ENCODE measurements around the gene PDCL3. TPM values are rescaled to one million over a fixed set of nuclear protein-coding genes. Genes with fewer than 3 reads are reported as not detected.

Gene PDCL3
- total RNA-seq, 1 experiment from 2014 or later: 21.3 TPM

GRCh38 chr2:100529176-100529575, 33.6 kb upstream of the PDCL3 start:
- DNase-seq: no peak
- BruUV-seq (replicated peaks): no TSS peak
- Mint-ChIP-seq H3K9me3 (ENCODE audit: unreplicated experiment) (no peaks in the 10 kb centered on the region), H3K27me3 (ENCODE audit: insufficient read depth, unreplicated experiment) (peaks cover 4% of the 10 kb centered on the region), H3K36me3 (ENCODE audit: insufficient read depth, unreplicated experiment) (no peaks in the 10 kb centered on the region), H3K4me1 (ENCODE audit: low read depth, unreplicated experiment) (no peaks in the 10 kb centered on the region), H3K4me3 (ENCODE audit: unreplicated experiment) (no peak overlapping the region), H3K27ac (ENCODE audit: unreplicated experiment) (no peak overlapping the region)
- H3K9me3 ChIP-seq: no peaks in the 10 kb centered on the region
- no peak for TF ChIP-seq CTCF (IDR thresholded peaks at IDR 0.05; ENCODE audit: insufficient read depth in 1 of 2, low read depth in 1 of 2, low read length in 1 of 2, severe bottlenecking in 1 of 2, unreplicated experiment in 1 of 2)
- no peaks in the 10 kb centered on the region; the same call in 1 of the 2 replicates for H3K27me3 ChIP-seq (replicated peaks; ENCODE audit: control insufficient read depth, insufficient read depth, low read length)
- intact Hi-C loops (cut with micrococcal nuclease; ENCODE audit: unreplicated experiment): no loop called here
- H3K4me1 ChIP-seq: no peaks in the 10 kb centered on the region
- ChIA-PET POLR2A (no interaction called here), CTCF (no interaction called here)
- H3K4me3 ChIP-seq (ENCODE audit: low read depth, low read length): no peak overlapping the region
- no peaks in the 10 kb centered on the region for H3K36me3 ChIP-seq (ENCODE audit: control insufficient read depth, insufficient read depth, low read length)

GRCh38 chr2:100529900-100530299, 32.9 kb upstream of the PDCL3 start:
- BruUV-seq (replicated peaks): no TSS peak

GRCh38 chr2:100535855-100536254, 26.9 kb upstream of the PDCL3 start:
- intact Hi-C loops (cut with micrococcal nuclease; ENCODE audit: unreplicated experiment): no loop called here
- Mint-ChIP-seq H3K4me1 (ENCODE audit: low read depth, unreplicated experiment) (no peaks in the 10 kb centered on the region), H3K27ac (ENCODE audit: unreplicated experiment) (no peak overlapping the region), H3K4me3 (ENCODE audit: unreplicated experiment) (no peak overlapping the region), H3K9me3 (ENCODE audit: unreplicated experiment) (no peaks in the 10 kb centered on the region), H3K27me3 (ENCODE audit: insufficient read depth, unreplicated experiment) (peaks cover 4% of the 10 kb centered on the region), H3K36me3 (ENCODE audit: insufficient read depth, unreplicated experiment) (no peaks in the 10 kb centered on the region)
- ChIA-PET POLR2A (no interaction called here), CTCF (no interaction called here)
- Histone ChIP-seq H3K4me3 (ENCODE audit: low read depth, low read length) (no peak overlapping the region), H3K36me3 (ENCODE audit: control insufficient read depth, insufficient read depth, low read length) (no peaks in the 10 kb centered on the region), H3K9me3 (no peaks in the 10 kb centered on the region; the same call in 1 of the 2 replicates), H3K27me3 (replicated peaks; ENCODE audit: control insufficient read depth, insufficient read depth, low read length) (no peaks in the 10 kb centered on the region), H3K4me1 (no peaks in the 10 kb centered on the region)
- no peak for TF ChIP-seq CTCF (IDR thresholded peaks at IDR 0.05; ENCODE audit: insufficient read depth in 1 of 2, low read depth in 1 of 2, low read length in 1 of 2, severe bottlenecking in 1 of 2, unreplicated experiment in 1 of 2)
- no TSS peak for BruUV-seq (replicated peaks)
- no peak for DNase-seq

More at GRCh38 chr2:100529900-100530299, 32.9 kb upstream of the PDCL3 start:
- intact Hi-C loops (cut with micrococcal nuclease; ENCODE audit: unreplicated experiment): no loop called here
- Mint-ChIP-seq H3K4me3 (ENCODE audit: unreplicated experiment) (no peak overlapping the region), H3K9me3 (ENCODE audit: unreplicated experiment) (no peaks in the 10 kb centered on the region), H3K36me3 (ENCODE audit: insufficient read depth, unreplicated experiment) (no peaks in the 10 kb centered on the region), H3K27ac (ENCODE audit: unreplicated experiment) (no peak overlapping the region), H3K4me1 (ENCODE audit: low read depth, unreplicated experiment) (no peaks in the 10 kb centered on the region), H3K27me3 (ENCODE audit: insufficient read depth, unreplicated experiment) (peaks cover 4% of the 10 kb centered on the region)
- Histone ChIP-seq H3K27me3 (replicated peaks; ENCODE audit: control insufficient read depth, insufficient read depth, low read length) (no peaks in the 10 kb centered on the region; the same call in 1 of the 2 replicates), H3K36me3 (ENCODE audit: control insufficient read depth, insufficient read depth, low read length) (no peaks in the 10 kb centered on the region), H3K4me3 (ENCODE audit: low read depth, low read length) (no peak overlapping the region), H3K4me1 (no peaks in the 10 kb centered on the region), H3K9me3 (no peaks in the 10 kb centered on the region)
- DNase-seq: no peak
- TF ChIP-seq CTCF (IDR thresholded peaks at IDR 0.05; ENCODE audit: insufficient read depth in 1 of 2, low read depth in 1 of 2, low read length in 1 of 2, severe bottlenecking in 1 of 2, unreplicated experiment in 1 of 2): no peak
- ChIA-PET POLR2A (no interaction called here), CTCF (interaction anchor here (0.6 kb wide), 1 partner anchor 105 kb away, joined by 5 read pairs; no protein-coding TSS in a partner anchor)

Data from Caco-2 (cell line).